ENCODE results near the gene DNAL1. TPM values are rescaled to one million over a fixed set of nuclear protein-coding genes. Genes with fewer than 3 reads are reported as not detected.
"Not testable (repeated sequence)": the region's sequence is repeated elsewhere in the genome, so short reads cannot be mapped to it uniquely, and the experiment has no call there.

The DNAL1 gene
- polyA plus RNA-seq, 1 donor (not counting 4 experiments of a cell fraction or from before 2014, with no cell fraction given): 8.4 TPM

DNA sequence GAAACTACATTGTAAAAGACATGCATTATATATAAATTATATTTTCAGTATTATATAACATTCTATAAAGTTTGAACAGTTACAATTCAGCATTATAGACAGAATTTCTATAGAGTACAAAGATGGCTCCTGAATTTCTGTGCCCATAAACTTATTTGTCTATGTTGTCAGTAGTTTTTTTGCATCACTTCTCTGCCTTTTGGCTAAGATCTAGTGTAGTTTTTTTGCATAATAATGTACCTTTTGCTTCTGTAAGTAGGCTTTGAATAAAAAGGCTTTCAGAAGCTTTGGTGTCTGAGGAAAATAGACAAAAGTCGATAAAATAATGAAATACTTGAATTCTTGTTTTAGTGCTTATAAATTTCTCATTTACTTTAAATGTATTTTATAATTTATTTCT lies 11.1 kb downstream of the DNAL1 start:
- H3K4me1 ChIP-seq (ENCODE audit: control insufficient read depth, extremely low read depth, insufficient read depth, low read length): no peaks in the 10 kb centered on the region
- FAIRE-seq: no peak
- peaks cover 0 to 2% of the 10 kb centered on the region in 2 experiments for H3K36me3 ChIP-seq (ENCODE audit: control insufficient read depth in 2 of 2, extremely low read depth in 1 of 2, insufficient read depth in 2 of 2, low read length in 2 of 2)
- no peaks in the 10 kb centered on the region for H3K79me2 ChIP-seq (ENCODE audit: control insufficient read depth, insufficient read depth, low read length)
- H3K4me3 ChIP-seq (ENCODE audit: control insufficient read depth in 2 of 3, extremely low read depth in 1 of 3, insufficient read depth in 2 of 3, low read depth in 1 of 3, low read length in 3 of 3): no peak overlapping the region
- H3K9me1 ChIP-seq (ENCODE audit: control insufficient read depth, extremely low read depth, insufficient read depth, low read length): no peaks in the 10 kb centered on the region
- dilution Hi-C loops (cut with MboI; ENCODE audit: extremely low pct_ligation_motif_present, low sequenced_read_pairs): no loop called here
- no peak for DNase-seq (ENCODE audit: low read depth, low spot score)
- no peaks in the 10 kb centered on the region for H3K9me3 ChIP-seq (ENCODE audit: control insufficient read depth, low read depth, low read length)
- H3K27me3 ChIP-seq (ENCODE audit: control insufficient read depth, extremely low read depth, insufficient read depth, low read length): no peaks in the 10 kb centered on the region
- no peak overlapping the region for H3K27ac ChIP-seq (ENCODE audit: control insufficient read depth, insufficient read depth, low read length)
- no peak for TF ChIP-seq EZH2 (IDR thresholded peaks at IDR 0.05; ENCODE audit: low read length)
- TF ChIP-seq, protein P1, sequence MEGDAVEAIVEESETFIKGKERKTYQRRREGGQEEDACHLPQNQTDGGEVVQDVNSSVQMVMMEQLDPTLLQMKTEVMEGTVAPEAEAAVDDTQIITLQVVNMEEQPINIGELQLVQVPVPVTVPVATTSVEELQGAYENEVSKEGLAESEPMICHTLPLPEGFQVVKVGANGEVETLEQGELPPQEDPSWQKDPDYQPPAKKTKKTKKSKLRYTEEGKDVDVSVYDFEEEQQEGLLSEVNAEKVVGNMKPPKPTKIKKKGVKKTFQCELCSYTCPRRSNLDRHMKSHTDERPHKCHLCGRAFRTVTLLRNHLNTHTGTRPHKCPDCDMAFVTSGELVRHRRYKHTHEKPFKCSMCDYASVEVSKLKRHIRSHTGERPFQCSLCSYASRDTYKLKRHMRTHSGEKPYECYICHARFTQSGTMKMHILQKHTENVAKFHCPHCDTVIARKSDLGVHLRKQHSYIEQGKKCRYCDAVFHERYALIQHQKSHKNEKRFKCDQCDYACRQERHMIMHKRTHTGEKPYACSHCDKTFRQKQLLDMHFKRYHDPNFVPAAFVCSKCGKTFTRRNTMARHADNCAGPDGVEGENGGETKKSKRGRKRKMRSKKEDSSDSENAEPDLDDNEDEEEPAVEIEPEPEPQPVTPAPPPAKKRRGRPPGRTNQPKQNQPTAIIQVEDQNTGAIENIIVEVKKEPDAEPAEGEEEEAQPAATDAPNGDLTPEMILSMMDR (optimal IDR thresholded peaks at IDR 0.05 in 1 of 3, IDR thresholded peaks at IDR 0.05 in 1 of 3, conservative IDR thresholded peaks at IDR 0.05 in 1 of 3; ENCODE audit: extremely low read depth in 1 of 3, insufficient read depth in 2 of 3, low read length in 3 of 3): no peak
- no peak overlapping the region for H3K9ac ChIP-seq (ENCODE audit: control insufficient read depth, extremely low read depth, insufficient read depth, low read length)
- no peak overlapping the region for H2AFZ ChIP-seq (ENCODE audit: control insufficient read depth, low read length)
- no peaks in the 10 kb centered on the region for H4K20me1 ChIP-seq (ENCODE audit: control insufficient read depth, extremely low read depth, insufficient read depth, low read length)
- H3K4me2 ChIP-seq (ENCODE audit: control insufficient read depth, extremely low read depth, insufficient read depth, low read depth, low read length): no peak overlapping the region

DNA sequence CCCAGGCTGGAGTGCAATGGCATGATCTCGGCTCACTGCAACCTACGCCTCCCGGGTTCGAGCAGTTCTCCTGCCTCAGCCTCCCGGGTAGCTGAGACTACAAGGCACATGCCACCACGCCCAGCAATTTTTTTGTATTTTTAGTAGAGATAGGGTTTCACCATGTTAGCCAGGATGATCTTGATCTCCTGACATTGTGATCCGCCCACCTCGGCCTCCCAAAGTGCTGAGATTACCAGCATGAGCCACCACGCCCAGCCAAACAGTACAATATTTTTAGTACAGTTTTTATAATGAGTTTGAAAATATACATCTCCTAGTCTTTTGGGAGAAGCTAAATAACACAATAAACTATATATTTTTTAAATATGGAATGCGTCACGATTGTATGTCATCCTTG lies 14.4 kb downstream of the DNAL1 start:
- H3K9ac ChIP-seq (ENCODE audit: control insufficient read depth, extremely low read depth, insufficient read depth, low read length); H3K9me3 ChIP-seq (ENCODE audit: control insufficient read depth, low read depth, low read length); H3K79me2 ChIP-seq (ENCODE audit: control insufficient read depth, insufficient read depth, low read length); H3K4me3 ChIP-seq (ENCODE audit: control insufficient read depth in 2 of 3, extremely low read depth in 1 of 3, insufficient read depth in 2 of 3, low read depth in 1 of 3, low read length in 3 of 3); H3K27me3 ChIP-seq (ENCODE audit: control insufficient read depth, extremely low read depth, insufficient read depth, low read length); H3K4me1 ChIP-seq (ENCODE audit: control insufficient read depth, extremely low read depth, insufficient read depth, low read length); H3K4me2 ChIP-seq (ENCODE audit: control insufficient read depth, extremely low read depth, insufficient read depth, low read depth, low read length); FAIRE-seq; H3K36me3 ChIP-seq (ENCODE audit: control insufficient read depth in 2 of 2, extremely low read depth in 1 of 2, insufficient read depth in 2 of 2, low read length in 2 of 2); H3K9me1 ChIP-seq (ENCODE audit: control insufficient read depth, extremely low read depth, insufficient read depth, low read length); H4K20me1 ChIP-seq (ENCODE audit: control insufficient read depth, extremely low read depth, insufficient read depth, low read length); H2AFZ ChIP-seq (ENCODE audit: control insufficient read depth, low read length); H3K27ac ChIP-seq (ENCODE audit: control insufficient read depth, insufficient read depth, low read length); DNase-seq (ENCODE audit: low read depth, low spot score); dilution Hi-C loops (cut with MboI; ENCODE audit: extremely low pct_ligation_motif_present, low sequenced_read_pairs): not testable (repeated sequence)

DNA sequence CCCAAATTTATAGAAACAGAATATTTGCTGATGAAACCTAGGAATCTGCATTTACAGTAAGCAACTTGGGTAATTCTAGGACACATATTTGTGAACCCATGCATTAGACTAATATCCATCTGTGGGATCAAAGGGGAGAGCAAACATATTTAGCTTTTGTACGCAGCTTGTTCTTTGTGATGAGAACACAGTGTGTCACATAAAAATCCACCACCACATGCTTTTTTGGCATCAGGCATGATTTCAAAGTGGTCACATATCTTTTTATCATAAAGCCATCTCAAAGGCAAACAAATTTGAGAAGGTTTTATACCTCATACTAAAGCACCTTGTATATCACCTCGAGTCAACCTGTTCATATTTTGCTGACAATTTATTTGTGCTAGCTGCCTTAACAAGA lies 15.7 kb downstream of the DNAL1 start:
- no peak for FAIRE-seq
- no peak for TF ChIP-seq EZH2 (IDR thresholded peaks at IDR 0.05; ENCODE audit: low read length)
- TF ChIP-seq, protein P1 (optimal IDR thresholded peaks at IDR 0.05 in 1 of 3, IDR thresholded peaks at IDR 0.05 in 1 of 3, conservative IDR thresholded peaks at IDR 0.05 in 1 of 3; ENCODE audit: extremely low read depth in 1 of 3, insufficient read depth in 2 of 3, low read length in 3 of 3): no peak

More for the DNA sequence above, 15.7 kb downstream of the DNAL1 start:
- Histone ChIP-seq H3K79me2 (ENCODE audit: control insufficient read depth, insufficient read depth, low read length) (no peaks in the 10 kb centered on the region), H3K4me1 (ENCODE audit: control insufficient read depth, extremely low read depth, insufficient read depth, low read length) (peaks cover 7% of the 10 kb centered on the region), H3K27ac (ENCODE audit: control insufficient read depth, insufficient read depth, low read length) (no peak overlapping the region), H3K36me3 (ENCODE audit: control insufficient read depth in 2 of 2, extremely low read depth in 1 of 2, insufficient read depth in 2 of 2, low read length in 2 of 2) (peaks cover 0 to 2% of the 10 kb centered on the region in 2 experiments), H4K20me1 (ENCODE audit: control insufficient read depth, extremely low read depth, insufficient read depth, low read length) (no peaks in the 10 kb centered on the region), H3K4me2 (ENCODE audit: control insufficient read depth, extremely low read depth, insufficient read depth, low read depth, low read length) (no peak overlapping the region), H3K9me1 (ENCODE audit: control insufficient read depth, extremely low read depth, insufficient read depth, low read length) (no peaks in the 10 kb centered on the region), H3K27me3 (ENCODE audit: control insufficient read depth, extremely low read depth, insufficient read depth, low read length) (no peaks in the 10 kb centered on the region), H3K9me3 (ENCODE audit: control insufficient read depth, low read depth, low read length) (no peaks in the 10 kb centered on the region), H3K4me3 (ENCODE audit: control insufficient read depth in 2 of 3, extremely low read depth in 1 of 3, insufficient read depth in 2 of 3, low read depth in 1 of 3, low read length in 3 of 3) (no peak overlapping the region), H2AFZ (ENCODE audit: control insufficient read depth, low read length) (no peak overlapping the region), H3K9ac (ENCODE audit: control insufficient read depth, extremely low read depth, insufficient read depth, low read length) (no peak overlapping the region)
- DNase-seq (ENCODE audit: low read depth, low spot score): no peak
- dilution Hi-C loops (cut with MboI; ENCODE audit: extremely low pct_ligation_motif_present, low sequenced_read_pairs): no loop called here

All from keratinocyte (primary cell).